ENCODE results near the gene LRRC8D.
"Not testable (repeated sequence)": the region's sequence is repeated elsewhere in the genome, so short reads cannot be mapped to it uniquely, and the experiment has no call there.

The LRRC8D gene

GRCh38 chr1:89913353-89914095 is 92.7 kb downstream of the LRRC8D start:
- no peak for DNase-seq (ENCODE audit: low read depth)

GRCh38 chr1:89917353-89917752 is 96.5 kb downstream of the LRRC8D start:
- DNase-seq (ENCODE audit: low read depth), result no peak

GRCh38 chr1:89918127-89918793 is 97.4 kb downstream of the LRRC8D start:
- DNase-seq (ENCODE audit: low read depth), result peak; percentile 55

GRCh38 chr1:89918794-89919155 is 97.9 kb downstream of the LRRC8D start:
- DNase-seq (ENCODE audit: low read depth), result no peak

GRCh38 chr1:89919174-89919573 is 98.3 kb downstream of the LRRC8D start:
- no peak for DNase-seq (ENCODE audit: low read depth)

- DNase-seq (ENCODE audit: low read depth), result no peak
These were observed 102.1 kb downstream of the LRRC8D start for GRCh38 chr1:89922911-89923310.

- no peak for DNase-seq (ENCODE audit: low read depth)
These were observed 102.7 kb downstream of the LRRC8D start for GRCh38 chr1:89923517-89923916.

GRCh38 chr1:89924075-89924474 is 103.2 kb downstream of the LRRC8D start:
- DNase-seq (ENCODE audit: low read depth), result not testable (repeated sequence)

GRCh38 chr1:89927049-89927448 is 106.2 kb downstream of the LRRC8D start:
- no peak for DNase-seq (ENCODE audit: low read depth)

- DNase-seq (ENCODE audit: low read depth), result no peak
These were observed 106.6 kb downstream of the LRRC8D start for GRCh38 chr1:89927478-89927877.

- DNase-seq (ENCODE audit: low read depth), result no peak
These were observed 107.7 kb downstream of the LRRC8D start for GRCh38 chr1:89928506-89928905.

- no peak for DNase-seq (ENCODE audit: low read depth)
These were observed 108.7 kb downstream of the LRRC8D start for GRCh38 chr1:89929467-89930063.

GRCh38 chr1:89930579-89930978 is 109.7 kb downstream of the LRRC8D start:
- DNase-seq (ENCODE audit: low read depth), result no peak

- no peak for DNase-seq (ENCODE audit: low read depth)
These were observed 111.1 kb downstream of the LRRC8D start for GRCh38 chr1:89931964-89932363.

GRCh38 chr1:89932598-89933364 is 111.9 kb downstream of the LRRC8D start:
- no peak for DNase-seq (ENCODE audit: low read depth)

- DNase-seq (ENCODE audit: low read depth), result no peak
These were observed 113.6 kb downstream of the LRRC8D start for GRCh38 chr1:89934461-89934860.

- DNase-seq (ENCODE audit: low read depth), result no peak
These were observed 114.4 kb downstream of the LRRC8D start for GRCh38 chr1:89935235-89935634.

GRCh38 chr1:89936694-89937093 is 115.9 kb downstream of the LRRC8D start:
- DNase-seq (ENCODE audit: low read depth), result no peak

GRCh38 chr1:89938171-89939055 is 117.6 kb downstream of the LRRC8D start:
- DNase-seq (ENCODE audit: low read depth), result peak; percentile 57

- DNase-seq (ENCODE audit: low read depth), result no peak
These were observed 118.3 kb downstream of the LRRC8D start for GRCh38 chr1:89939059-89939570.

- DNase-seq (ENCODE audit: low read depth), result no peak
These were observed 119.0 kb downstream of the LRRC8D start for GRCh38 chr1:89939693-89940438.

Data from amniotic epithelial cell (primary cell).